Suprapubic skin (tissue), 4 donors: ENCODE measurements around the gene ANK3. TPM values are rescaled to one million over a fixed set of nuclear protein-coding genes. Genes with fewer than 3 reads are reported as not detected.

Experiments used
- DNase-seq, 2 donors: peaks; one replicate each; pipeline ENCODE4 v3.0.0-alpha.2; 2019; ENCODE audit warnings: low spot score in 2 of 2
- H3K27ac ChIP-seq: fragments of 200-600 bp; sonication (generic); one replicate; pipeline ENCODE4 v1.5.1; 2019
- H3K27me3 ChIP-seq: fragments of 200-600 bp; sonication (generic); one replicate; pipeline ENCODE4 v1.5.1; 2019
- H3K36me3 ChIP-seq: fragments of 200-600 bp; sonication (generic); one replicate; pipeline ENCODE4 v1.5.1; 2019
- H3K4me1 ChIP-seq: fragments of 200-600 bp; sonication (generic); one replicate; pipeline ENCODE4 v1.5.1; 2019
- H3K4me3 ChIP-seq: fragments of 200-600 bp; sonication (generic); one replicate; pipeline ENCODE4 v1.5.1; 2019; ENCODE audit warnings: mild to moderate bottlenecking
- H3K9me3 ChIP-seq: fragments of 200-600 bp; sonication (generic); one replicate; pipeline ENCODE4 v1.5.1; 2019
- CTCF ChIP-seq, 2 donors: fragments of 200-600 bp in 1 of 2; fragments of 450-650 bp in 1 of 2; sonication (generic) in 1 of 2; IDR thresholded peaks; one replicate each; pipeline ENCODE4 v1.5.1; 2016 to 2019; ENCODE audit warnings: antibody characterized with exemption in 2 of 2, mild to moderate bottlenecking in 1 of 2, moderate library complexity in 1 of 2
- EP300 ChIP-seq: sonication (generic); formaldehyde crosslinking; IDR thresholded peaks from one replicate; pipeline ENCODE4 v1.6.1; 2017; ENCODE audit warnings: antibody characterized with exemption
- POLR2A ChIP-seq, 2 donors: fragments of 450-650 bp; IDR thresholded peaks; one replicate each; pipeline ENCODE4 v1.6.1; 2017; ENCODE audit warnings: antibody characterized with exemption in 2 of 2, mild to moderate bottlenecking in 2 of 2, moderate library complexity in 2 of 2
- POLR2AphosphoS5 ChIP-seq, 3 donors: sonication (generic); formaldehyde crosslinking; IDR thresholded peaks; one replicate each; pipeline ENCODE4 v1.6.1; 2017; ENCODE audit warnings: antibody characterized with exemption in 3 of 3
- WGBS: methylation state at CpG from one replicate; pipeline ENCODE4 v1.1.5; 2018; 5-methylcytosine and 5-hydroxymethylcytosine counted together
- total RNA-seq, 4 donors: library from RNA; depleted of rRNA; stranded (reverse); fragments of >200 nt; gene quantifications; one replicate each; pipeline ENCODE4 v1.1.0, GENCODE V29; 2016

Gene ANK3
- total RNA-seq, 4 donors from 2014 or later: 89.1 to 191 (median 112) TPM

DNA sequence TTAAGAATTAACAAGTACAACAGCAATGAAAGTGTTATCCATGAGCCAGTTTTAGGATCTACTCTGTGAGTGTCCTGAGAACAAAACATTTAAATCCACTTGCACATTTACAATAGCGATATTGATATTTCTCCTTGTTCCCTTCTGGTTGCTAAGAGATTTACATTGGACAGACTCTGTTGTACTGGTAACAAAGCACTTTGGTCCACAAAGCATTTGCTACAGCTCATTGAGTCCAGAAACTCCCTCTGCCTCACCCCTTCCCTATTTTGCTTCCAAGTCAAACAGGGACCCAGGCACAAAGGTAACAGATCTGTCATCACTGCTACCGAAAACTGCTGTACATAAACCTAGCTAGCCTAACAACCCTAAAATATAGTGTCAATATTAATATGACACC is 2.1 kb downstream of the ANK3 start:
- TF ChIP-seq POLR2AphosphoS5 (IDR thresholded peaks at IDR 0.05) (no peak), POLR2A (IDR thresholded peaks at IDR 0.05) (no peak), CTCF (IDR thresholded peaks at IDR 0.05) (no peak), EP300 (no peak)
- Histone ChIP-seq H3K4me3 (no peak overlapping the region), H3K4me1 (peaks cover 8% of the 10 kb centered on the region), H3K36me3 (no peaks in the 10 kb centered on the region), H3K9me3 (no peaks in the 10 kb centered on the region), H3K27ac (no peak overlapping the region), H3K27me3 (no peaks in the 10 kb centered on the region)
- no peak for DNase-seq
- WGBS: 93% methylated on average over 2 of the region's 2 CpGs

- no peaks in the 10 kb centered on the region for H3K9me3 ChIP-seq
- no peaks in the 10 kb centered on the region for H3K36me3 ChIP-seq
- no peak for TF ChIP-seq POLR2AphosphoS5 (IDR thresholded peaks at IDR 0.05)
- no peak for TF ChIP-seq EP300
- TF ChIP-seq CTCF (IDR thresholded peaks at IDR 0.05): no peak
- no peak for TF ChIP-seq POLR2A (IDR thresholded peaks at IDR 0.05)
- DNase-seq: no peak
- peaks cover 8% of the 10 kb centered on the region for H3K4me1 ChIP-seq
- WGBS: 100% methylated on average over 1 of the region's 1 CpG
- H3K4me3 ChIP-seq: no peak overlapping the region
- H3K27ac ChIP-seq: no peak overlapping the region
- H3K27me3 ChIP-seq: no peaks in the 10 kb centered on the region
These were observed 4.3 kb downstream of the ANK3 start for GRCh38 chr10:60385399-60385738.

DNA sequence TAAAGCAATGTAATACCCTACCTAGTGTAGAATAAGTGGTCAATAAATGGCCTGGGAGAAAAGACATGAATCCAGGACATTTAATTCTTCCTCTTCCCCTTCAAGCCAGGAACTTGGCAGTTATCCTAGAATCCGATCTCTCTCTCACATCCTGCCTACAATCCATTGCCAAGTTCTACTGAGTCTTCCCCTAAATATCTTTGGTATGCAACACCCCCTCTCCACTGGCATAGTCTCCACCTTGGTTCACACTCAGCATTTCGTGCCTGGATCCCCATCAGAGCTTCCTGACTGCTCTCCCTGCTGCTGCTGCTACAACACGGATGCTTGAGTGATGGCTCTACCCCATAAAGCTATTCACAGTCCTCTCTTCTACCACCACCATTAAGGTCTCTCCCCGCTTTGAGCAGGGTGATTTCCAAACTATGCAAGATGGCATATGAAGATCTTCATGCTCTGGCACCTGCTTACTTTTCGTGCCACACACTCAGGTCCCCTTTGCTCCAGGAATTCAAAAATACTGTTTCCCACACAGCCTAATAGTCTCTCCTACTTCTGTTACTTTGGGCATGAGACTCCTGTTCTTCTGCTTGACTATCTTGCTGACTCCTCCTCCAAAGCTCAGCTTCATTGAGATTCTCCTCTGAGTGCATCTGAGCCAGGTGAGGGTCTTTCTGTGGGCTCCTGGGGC is 4.8 kb downstream of the ANK3 start:
- DNase-seq: no peak
- no peak for TF ChIP-seq POLR2AphosphoS5 (IDR thresholded peaks at IDR 0.05)
- Histone ChIP-seq H3K36me3 (no peaks in the 10 kb centered on the region), H3K4me1 (peaks cover 8% of the 10 kb centered on the region), H3K27me3 (no peaks in the 10 kb centered on the region), H3K4me3 (no peak overlapping the region), H3K27ac (no peak overlapping the region), H3K9me3 (no peaks in the 10 kb centered on the region)
- WGBS: 39% methylated on average over 5 of the region's 5 CpGs

DNA sequence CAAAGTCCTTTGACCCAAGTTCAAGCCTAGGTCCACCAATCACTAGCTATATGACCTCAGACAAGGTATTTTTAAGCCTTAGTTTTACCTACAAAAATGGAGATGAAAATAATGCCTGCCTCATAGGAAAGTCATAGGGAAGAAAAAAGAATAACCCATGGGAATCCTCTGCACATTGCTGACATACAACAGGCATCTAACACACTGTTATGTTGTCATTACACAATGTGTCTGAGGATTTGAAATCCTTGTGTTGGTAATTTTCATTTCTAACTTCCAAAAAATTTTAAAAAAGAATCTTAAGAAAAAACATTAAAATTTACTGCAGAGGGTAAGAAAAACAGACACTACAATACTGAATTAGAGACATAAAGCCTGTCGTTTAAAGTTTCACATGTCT is 5.7 kb downstream of the ANK3 start:
- Histone ChIP-seq H3K27me3 (no peaks in the 10 kb centered on the region), H3K4me1 (peaks cover 8% of the 10 kb centered on the region), H3K36me3 (no peaks in the 10 kb centered on the region), H3K9me3 (no peaks in the 10 kb centered on the region), H3K27ac (no peak overlapping the region), H3K4me3 (no peak overlapping the region)
- DNase-seq: no peak
- WGBS: 68% methylated on average over 1 of the region's 1 CpG
- TF ChIP-seq EP300: no peak
- TF ChIP-seq POLR2AphosphoS5 (IDR thresholded peaks at IDR 0.05): no peak
- TF ChIP-seq POLR2A (IDR thresholded peaks at IDR 0.05): no peak
- no peak for TF ChIP-seq CTCF (IDR thresholded peaks at IDR 0.05)

DNA sequence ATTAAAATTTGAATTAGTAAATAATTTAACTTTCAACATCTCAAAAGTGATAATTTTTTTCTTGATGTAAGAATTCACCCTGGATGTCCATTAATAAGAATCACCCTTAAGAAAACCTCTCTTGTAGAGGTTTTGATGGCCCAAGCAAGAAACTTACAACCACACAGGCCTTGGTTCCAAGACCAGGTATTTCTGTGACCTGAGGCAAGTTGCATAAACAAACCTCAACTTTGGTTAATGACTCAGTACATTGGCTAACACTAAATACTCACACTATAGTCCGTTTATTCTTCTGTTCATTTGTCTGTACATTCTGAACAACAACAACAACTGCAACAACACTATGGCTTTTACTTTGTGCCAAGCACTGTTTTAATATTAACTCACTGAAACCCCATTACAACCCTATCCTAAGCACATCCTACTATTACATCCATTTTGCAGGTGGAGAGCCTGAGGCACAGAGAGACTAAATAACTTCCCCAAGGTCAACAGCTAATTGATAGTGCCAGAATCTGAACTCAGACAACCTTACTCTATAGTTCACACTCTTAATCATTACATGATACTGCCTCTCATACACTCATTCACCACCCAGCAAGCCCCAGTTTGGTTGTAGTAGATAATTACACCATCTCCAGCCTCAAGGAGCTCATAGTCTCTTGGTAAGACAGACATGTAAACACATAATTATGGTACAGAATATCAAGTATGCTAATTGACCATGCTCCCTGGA is 6.6 kb downstream of the ANK3 start:
- no peaks in the 10 kb centered on the region for H3K9me3 ChIP-seq
- TF ChIP-seq POLR2A (IDR thresholded peaks at IDR 0.05) (no peak), EP300 (no peak), POLR2AphosphoS5 (IDR thresholded peaks at IDR 0.05) (no peak), CTCF (IDR thresholded peaks at IDR 0.05) (no peak)
- peaks cover 8% of the 10 kb centered on the region for H3K4me1 ChIP-seq
- H3K27ac ChIP-seq: no peak overlapping the region
- WGBS: 50% methylated on average over 1 of the region's 1 CpG
- H3K36me3 ChIP-seq: no peaks in the 10 kb centered on the region
- no peak overlapping the region for H3K4me3 ChIP-seq
- H3K27me3 ChIP-seq: no peaks in the 10 kb centered on the region
- no peak for DNase-seq
